Stromal cell of bone marrow (primary cell): Measurements from ENCODE around the gene EXOSC5.
"Not testable (repeated sequence)": the region's sequence is repeated elsewhere in the genome, so short reads cannot be mapped to it uniquely, and the experiment has no call there.

ENCODE experiments used
- DNase-seq: peaks from one replicate; pipeline ENCODE4 v3.0.0-alpha.2; 2012; ENCODE audit warnings: low read depth

The EXOSC5 gene

DNA sequence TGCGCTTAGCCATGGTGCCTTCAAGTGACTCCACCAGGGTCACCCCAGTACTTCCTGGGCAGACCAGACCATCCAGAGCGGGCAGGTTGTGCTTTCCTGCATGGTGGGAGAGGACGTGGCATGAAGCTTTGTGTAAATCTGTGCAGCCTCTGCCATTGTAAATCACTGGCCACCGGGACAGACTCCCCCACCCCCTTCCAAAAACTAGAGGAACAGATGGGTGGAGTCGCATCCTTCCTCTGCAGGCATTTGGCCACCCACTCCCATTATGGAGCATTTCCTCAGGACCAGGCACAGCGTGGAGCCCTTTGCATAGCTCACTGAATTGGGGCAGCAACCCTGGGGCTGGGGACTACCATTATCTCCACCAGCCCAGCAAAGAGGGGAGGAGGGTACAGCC, 8.6 kb upstream of the EXOSC5 start:
- no peak for DNase-seq

DNA sequence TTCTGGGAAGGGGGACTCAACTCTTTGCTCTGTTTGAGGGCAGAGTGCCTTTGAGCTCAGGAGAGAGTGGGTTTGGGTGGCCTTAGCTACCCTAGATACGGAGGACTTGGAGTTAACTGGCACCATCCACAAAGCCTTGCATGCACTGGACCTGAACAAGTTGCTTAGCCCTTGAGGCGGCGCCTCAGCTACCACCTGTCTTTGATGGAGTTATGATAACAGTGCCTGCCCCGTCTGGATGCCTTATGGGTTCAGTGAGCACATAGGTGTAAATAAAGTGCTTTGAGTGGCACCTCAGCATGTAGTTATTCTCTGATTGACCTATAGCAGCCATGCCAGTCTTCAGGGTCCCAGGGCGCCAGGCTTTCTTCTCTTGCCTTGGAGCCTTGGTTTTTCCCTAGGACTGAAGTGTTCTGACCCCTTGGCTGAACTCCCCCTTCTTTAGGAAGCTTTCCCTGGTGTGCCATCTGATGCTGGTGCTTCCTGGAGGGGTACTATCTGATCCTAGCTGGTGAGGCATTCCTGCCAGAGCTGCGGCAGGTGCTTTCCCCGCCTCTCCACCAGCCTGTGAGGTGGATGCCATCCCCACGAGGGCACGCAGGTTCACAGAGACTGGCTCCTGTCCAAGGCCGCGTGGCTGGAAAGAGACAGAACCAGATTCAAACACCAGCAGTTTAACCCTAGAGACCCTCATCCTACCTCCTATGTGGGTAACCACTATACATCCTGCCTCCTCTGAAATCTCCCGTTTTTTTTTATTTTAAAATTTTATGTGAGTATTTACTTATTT, 6.2 kb upstream of the EXOSC5 start:
- DNase-seq: no peak

DNA sequence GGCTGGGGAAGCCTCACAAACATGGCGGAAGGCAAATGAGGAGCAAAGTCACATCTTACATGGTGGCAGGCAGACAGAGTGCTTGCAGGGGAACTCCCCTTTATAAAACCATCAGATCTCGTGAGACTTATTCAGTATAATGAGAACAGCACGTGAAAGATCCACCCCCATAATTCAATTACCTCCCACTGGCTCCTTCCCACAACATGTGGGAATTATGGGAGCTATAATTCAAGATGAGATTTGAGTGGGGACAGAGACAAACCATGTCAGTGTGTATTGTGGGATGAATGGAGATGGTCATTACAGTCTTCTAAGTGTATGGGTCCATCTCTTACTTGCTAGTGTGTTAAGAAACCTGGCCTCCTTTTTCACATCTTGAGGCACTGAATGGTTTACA, 4.9 kb upstream of the EXOSC5 start:
- DNase-seq: no peak

DNA sequence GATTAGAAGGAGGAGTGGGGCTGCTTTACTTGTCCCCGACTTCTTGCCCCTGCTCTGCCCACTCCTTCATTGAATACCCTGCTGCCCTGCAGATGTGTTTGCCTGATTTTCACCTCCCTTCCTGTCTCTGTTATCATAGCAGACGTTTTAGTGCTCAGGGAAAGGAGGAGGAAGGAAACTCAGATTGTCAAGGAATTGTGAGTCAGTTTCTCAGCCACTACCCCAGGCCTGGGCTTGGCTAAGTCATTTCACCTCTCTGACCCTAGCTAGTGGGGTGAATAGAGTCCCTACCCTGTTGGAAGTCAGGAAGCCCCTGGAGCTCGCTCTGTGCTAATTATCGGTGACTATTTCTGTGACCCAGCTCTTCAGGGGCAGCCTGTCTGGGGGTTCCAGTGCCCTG, 4.3 kb upstream of the EXOSC5 start:
- DNase-seq: no peak

DNA sequence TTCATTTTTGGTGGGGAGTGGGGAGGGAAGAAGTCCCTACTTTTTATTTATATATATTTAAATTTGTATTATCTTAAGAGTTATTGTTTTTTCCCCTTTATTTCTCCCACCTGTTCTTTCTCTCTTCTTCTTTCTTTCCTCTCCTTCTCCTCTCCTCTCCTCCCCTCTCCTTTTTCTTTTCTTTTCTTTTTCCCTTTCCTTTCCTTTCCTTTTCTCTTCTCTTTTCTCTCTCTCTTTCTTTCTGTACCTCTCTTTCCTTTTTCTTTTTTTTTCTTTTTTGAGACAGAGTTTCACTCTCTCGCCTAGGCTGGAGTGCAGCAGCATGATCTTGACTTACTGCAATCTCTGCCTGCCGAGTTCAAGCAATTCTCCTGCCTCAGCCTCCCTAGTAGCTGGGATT, 2.4 kb upstream of the EXOSC5 start:
- DNase-seq: no peak

DNA sequence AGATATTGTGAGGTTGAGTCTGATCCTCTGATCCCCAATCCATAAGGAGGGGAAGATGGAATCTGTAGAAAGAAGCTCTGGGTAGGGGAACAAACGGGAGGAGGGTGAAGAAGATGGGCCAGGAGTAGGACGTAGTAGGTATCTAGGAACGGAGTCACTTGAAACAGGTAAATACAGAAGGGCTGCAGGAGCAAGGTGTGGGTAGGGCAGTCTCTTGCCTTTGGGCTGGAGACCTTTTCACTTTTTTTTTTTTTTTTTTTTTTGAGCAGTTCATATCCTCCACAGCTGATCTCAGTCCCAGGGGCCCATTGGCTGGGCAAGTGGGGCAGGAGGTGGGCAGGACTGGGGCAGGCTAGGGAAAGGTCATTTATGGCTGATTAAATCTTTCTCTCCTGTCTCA, 1.9 kb upstream of the EXOSC5 start:
- DNase-seq: no peak

DNA sequence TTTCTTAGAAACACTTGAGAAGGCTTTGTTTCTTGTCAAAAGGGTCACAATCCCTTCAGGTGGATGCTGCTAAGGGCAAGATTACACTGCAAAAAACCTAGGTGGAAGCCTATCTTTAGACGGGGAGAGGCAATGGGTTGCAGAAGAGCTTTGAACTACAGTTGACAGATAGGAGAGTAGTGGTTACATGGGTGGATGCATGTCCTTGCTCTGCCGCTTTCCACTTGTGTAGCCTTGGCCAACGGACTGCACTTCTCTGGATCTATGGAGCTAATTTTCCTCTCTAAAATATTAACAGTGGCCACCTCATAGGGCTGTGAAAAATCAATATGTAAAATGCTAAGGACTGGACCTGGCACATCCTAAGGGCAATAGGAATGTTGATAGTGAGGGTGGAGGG, 1.4 kb upstream of the EXOSC5 start:
- no peak for DNase-seq

DNA sequence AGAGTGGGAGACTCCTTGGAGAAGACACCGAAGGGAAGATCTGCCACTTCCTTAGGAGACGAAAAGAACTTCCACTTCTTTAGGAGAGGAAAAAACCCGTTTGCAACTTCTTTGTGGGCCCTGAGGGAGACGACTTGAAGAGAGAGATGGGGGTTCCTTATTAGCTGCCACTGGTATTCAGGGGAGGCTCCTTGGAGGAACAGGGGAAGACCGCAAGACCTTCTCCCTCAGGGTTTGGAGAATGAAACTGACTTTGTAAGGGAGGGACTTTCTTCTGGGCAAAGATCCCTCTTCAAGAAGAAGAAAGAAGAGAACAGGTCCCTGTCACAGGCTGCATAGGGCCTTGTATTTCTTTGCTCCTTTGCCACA, 875 bp upstream of the EXOSC5 start:
- no peak for DNase-seq

DNA sequence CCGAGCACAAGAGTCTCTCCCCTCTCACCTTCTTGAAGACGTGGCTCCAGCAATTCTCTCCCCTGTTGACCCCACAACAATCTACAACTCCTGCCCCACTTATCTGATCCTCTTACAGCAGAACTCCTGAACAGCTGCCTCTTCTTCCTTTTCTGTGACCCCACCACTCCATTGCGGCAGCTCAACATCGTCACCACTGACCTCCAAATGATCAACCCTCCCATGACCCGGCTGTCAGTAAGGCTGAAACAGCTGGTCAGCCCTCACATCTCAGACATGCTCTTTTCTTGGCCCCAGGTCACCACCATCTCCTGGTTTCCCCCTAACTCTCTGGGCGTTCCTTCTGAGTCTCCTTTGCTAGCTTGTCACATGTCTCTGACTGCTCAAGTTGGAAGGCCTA, 1.8 kb downstream of the EXOSC5 start:
- DNase-seq: no peak

DNA sequence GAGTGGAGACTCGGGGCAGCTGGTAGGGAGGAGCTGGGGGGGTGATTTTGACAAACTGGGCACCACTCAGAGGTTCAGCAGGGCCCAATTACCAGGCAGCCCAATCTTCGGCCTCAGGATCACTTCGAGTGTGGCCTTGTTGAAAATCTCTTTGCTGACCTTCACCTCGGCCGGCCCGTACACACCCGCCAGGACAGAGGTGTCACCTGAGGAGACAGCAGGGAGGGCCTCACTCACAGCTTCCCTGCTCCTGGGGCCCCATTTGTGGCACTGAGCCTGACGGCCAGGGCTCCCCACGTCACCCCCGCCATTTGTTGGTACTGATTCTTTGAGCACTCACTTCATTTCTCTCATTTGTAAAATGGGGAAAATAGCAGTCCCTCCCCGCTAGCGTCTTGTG, 4.4 kb downstream of the EXOSC5 start:
- no peak for DNase-seq

DNA sequence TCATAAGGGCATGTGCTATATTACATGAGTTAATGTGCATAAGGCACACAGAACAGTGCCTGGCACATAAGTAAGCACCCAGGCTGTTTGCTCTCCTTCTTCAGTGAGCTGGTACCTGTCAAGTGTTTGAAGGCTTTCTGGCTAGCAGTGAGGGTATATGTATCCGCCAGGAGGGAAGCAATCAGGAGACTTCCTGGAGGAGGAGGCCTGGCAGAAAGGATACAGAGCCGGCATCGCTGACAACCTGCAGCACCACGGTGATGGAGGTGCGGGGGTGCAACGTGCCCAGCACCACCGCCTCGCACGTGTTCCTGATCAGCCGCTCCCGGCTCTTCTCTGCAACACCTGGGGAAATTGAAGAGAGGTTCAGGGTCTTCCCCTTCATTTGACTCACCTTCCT, 5.5 kb downstream of the EXOSC5 start:
- no peak for DNase-seq

DNA sequence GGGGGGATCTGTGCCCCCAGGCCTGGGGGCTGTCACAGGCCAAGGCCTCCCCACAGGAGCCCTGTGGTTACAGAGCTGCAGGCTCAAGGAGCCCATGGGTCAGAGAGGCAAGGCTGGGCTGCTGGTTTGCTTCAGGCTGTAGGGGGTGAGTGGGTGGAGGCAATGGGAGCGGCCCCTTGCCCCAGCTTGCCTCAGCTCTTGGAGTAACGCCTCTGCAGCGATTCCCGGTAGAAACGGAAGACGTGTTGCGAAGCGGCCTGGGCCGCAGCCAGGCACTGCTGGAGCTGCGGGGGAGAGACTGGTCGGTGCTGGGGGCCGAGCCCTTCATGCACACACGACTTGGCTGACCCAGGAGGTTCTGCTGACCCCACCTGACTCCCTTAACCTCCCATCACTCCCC, 10.7 kb downstream of the EXOSC5 start:
- no peak for DNase-seq

DNA sequence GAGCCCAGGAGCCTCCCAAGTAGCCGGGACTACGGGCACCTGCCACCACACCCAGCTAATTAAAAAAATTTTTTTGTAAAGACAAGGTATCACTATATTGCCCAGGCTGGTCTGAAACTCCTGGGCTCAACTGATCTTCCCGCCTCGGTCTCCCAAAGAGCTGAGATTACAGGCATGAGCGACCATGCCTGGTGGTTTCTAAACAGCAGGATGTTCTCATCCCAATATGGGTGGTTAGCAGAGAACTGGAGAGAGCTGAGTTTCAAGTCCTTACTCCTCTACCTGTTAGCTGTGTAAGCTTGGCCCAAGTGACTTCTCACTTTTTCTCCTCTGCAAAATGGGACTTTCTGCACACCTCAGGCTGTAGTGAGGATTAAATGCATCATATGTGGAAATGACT, 12.8 kb downstream of the EXOSC5 start:
- DNase-seq: no peak

DNA sequence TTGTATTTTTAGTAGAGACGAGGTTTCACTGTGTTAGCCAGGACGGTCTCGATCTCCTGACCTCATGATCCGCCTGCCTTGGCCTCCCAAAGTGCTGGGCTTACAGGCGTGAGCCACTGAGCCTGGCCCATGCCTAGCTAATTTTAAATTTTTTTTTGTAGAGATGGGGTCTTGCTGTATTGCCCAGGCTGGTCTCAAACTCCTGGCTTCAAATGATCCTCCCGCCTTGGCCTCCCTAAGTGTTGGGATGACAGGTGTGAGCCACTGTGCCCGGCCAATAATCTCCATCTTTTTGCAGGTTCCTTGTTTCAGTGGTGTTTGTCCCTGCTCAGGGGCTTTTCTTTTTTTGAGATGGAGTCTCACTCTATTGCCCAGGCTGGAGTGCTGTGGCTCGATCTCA, 15.6 kb downstream of the EXOSC5 start:
- not testable (repeated sequence) for DNase-seq

DNA sequence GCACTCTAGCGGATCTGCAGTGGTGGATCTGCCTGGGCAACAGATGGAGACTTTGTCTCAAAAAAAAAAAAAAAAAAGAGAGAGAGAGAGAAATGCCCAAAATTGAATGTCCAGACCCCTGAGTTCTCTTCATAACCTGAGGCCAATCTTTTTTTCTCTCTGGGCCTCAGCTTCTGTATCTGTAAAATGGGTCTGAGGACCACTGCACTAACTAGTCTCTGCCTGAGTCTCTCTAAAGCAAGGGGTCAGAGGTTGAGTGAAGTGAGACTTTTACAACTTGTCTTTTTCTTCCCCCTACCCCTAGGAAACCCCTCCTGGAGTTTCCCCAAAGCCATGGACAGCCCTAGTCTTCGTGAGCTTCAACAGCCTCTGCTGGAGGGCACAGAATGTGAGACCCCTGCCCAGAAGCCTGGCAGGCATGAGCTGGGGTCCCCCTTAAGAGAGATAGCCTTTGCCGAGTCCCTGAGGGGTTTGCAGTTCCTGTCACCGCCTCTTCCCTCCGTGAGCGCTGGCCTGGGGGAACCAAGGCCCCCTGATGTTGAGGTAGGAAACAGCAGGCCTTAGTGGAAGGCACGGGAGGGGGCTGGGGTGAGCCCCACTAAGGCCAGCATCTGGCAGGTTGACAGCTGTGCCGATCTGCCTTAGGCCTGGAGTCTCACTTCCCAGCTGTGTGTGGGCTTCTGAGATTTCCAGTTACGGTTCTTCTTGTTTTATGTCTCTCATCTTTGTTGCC, 19.0 kb downstream of the EXOSC5 start:
- DNase-seq: no peak

DNA sequence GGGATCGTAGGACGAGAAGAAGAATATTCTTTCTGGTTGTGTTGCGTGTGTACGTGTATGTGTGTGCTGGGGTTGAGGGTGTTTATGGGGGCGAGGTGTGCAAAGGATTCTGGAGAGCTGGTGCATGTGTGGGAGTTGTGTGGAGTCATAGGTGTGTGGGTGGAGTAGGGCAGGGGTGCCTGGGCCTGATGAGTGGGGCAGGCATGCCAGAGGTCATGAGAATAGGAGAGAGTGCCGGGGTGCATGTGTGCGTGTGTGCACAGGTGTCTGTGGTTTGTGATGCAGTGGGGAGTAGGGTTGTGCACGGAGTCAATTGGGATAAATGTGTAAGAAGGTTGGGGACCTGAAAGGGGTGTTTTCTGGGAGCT, 20.2 kb downstream of the EXOSC5 start:
- no peak for DNase-seq

DNA sequence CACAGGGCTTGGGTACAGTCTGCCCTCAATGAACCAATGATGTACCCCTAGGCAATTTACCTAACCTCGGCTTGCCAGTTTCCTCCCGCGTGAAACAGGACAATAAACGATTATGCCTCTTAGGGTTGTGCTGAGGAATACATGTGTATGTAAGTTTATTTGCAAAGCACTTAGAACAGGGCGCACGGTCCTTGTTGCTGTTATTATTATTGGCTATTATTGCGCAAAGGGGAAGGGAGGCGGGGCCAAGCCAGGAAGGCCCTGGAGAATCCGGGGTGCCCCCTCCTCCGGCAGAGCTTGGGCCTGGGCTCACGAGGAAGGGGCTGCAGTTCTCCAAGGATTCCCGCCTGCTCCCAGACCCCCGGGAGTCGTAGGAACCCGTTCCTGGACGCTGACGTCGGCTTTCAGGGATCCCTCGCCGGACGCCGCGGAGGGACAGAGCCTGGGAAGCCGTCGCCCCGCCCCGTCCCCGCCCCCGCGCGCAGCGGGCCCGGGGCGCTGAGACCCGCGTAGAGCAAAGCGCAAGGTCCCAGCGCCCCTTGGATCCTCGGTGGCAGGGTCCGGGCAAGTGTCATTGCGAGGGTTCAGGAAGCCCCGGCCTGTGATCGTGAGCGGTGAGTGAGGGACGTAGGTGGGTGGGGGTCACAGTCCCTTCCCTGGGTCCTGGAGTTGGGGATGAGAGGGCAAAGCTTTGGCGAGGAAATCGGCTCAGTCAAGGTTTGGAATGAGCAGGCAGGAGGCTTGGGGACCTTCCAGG, 20.7 kb downstream of the EXOSC5 start, which contains the start of gene TMEM91:
Gene TMEM91 (plus strand): TSS at position 293 of the 757 bp plus-strand sequence. CDS start 1,777 bp downstream, outside the sequence.
- DNase-seq: no peak

DNA sequence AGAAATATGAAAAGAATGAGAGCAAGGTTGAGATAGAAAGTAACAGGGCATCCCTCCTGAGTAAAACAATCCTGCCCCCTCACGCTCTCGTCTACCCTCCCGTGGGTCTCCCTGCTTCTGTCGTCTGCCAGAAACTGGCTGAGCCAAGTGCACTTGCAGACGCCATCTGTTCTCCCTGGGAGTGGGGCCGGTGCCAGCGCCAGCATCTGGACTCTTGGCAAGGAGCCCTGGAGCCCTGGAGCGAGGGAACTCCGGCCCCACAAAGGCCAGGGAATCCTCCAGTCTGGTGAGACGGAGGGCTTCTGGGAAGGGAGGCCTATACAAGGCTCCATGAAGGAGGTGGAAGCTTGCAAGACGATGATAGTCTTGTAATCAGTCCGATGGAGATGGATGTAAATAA, 23.2 kb downstream of the EXOSC5 start:
- no peak for DNase-seq

DNA sequence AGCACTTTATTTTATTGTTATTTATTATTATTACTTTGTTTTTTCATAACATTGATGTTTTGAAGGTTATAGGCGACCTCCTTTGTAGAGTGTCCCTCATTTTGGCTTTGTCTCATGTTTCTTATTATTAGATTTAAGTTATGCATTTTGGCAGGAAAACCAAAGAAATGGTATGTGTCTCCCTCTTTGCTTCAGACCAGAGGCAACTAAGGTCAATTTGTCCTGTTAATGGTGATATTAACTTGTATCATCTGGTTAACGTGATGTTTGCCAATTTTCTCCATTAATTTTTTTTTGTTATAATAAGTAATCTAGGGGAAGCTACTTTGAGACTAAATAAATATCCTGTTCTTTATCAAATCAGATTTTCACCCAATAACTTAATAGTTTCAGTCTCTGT, 24.7 kb downstream of the EXOSC5 start:
- no peak for DNase-seq

DNA sequence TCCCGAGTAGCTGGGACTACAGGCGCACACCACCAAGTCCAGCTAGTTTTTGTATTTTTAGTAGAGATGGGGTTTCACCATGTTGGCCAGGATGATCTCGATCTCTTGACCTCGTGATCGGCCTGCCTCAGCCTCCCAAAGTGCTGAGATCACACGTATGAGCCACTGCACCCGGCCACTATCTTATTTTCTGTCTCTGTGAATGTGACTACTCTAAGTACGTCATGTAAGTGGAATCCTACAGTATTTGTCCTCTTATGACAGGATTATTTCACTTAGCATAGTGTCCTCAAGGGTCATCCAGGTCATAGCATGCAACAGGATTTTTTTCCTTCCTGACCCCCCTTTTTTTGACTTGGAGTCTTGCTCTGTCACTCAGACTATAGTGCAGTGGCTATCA, 25.6 kb downstream of the EXOSC5 start:
- no peak for DNase-seq

DNA sequence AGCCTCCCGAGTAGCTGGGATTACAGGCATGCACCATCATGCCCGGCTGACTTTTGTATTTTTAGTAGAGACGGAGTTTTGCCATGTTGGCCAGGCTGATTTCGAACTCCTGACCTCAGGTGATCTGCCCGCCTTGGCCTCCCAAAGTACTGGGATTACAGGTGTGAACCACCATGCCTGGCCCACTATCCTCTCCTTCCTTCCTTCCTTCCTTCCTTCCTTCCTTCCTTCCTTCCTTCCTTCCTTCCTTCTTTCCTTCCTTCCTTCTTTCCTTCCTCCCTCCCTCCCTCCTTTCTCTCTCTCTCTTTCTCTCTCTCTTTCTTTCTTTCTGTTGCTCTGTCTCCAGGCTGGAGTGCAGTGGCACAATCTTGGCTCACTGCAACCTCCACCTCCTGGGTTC, 26.0 kb downstream of the EXOSC5 start:
- not testable (repeated sequence) for DNase-seq

DNA sequence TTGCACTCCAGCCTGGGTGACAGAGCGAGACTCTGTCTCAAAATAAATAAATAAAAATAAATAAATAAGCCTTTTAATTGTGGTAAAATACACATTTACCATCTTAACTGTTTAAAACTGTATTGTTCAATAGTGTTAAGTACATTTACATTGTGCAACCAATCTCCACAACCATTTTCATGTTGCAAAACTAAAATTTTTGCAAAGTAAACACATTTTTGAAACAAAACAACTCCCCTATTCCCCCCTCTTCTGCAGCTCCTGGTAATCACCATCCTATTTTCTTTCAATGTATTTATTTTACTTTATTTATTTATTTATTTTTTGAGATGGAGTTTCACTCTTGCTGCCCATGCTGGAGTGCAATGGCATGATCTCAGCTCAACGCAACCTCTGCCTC, 27.4 kb downstream of the EXOSC5 start:
- no peak for DNase-seq

DNA sequence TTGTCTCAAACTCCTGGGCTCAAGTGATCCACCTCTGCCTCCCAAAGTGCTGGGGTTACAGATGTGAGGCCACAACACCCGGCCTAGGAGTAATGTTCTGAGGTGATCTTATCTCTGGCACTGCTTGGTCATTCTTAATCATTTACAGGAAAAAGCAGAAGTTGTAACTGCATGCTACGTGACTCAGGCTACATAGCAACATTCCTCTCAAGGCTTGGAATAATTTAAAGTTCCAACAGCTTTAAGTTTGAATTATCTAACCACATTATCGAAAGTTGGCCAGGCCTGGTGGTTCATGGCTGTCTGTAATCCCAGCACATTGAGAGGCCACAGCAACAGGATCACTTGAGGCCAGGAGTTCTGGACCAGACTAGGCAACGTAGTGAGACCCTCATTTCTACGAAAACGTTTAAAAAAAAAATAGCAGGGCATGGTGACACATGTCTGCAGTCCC, 29.3 kb downstream of the EXOSC5 start:
- DNase-seq: peak; percentile 78
